NB4 (cell line): Measurements from ENCODE around the gene CDK5R2.

Source experiments
- CTCF ChIP-seq: IDR thresholded peaks from one replicate; pipeline ENCODE4 v1.5.1; 2012; ENCODE audit warnings: low read depth, low read length
- MAX ChIP-seq: IDR thresholded peaks from 2 replicates; pipeline ENCODE4 v1.6.1; 2011; ENCODE audit warnings: low read depth, low read length
- MYC ChIP-seq: IDR thresholded peaks from 2 replicates; pipeline ENCODE4 v1.6.1; 2011; ENCODE audit warnings: low read depth, low read length
- POLR2A ChIP-seq: IDR thresholded peaks from 2 replicates; pipeline ENCODE4 v1.6.1; 2011; ENCODE audit warnings: mild to moderate bottlenecking; ENCODE audit not compliant: insufficient read length; ENCODE audit errors: extremely low read depth

- no peak for TF ChIP-seq CTCF
- TF ChIP-seq POLR2A: no peak
- no peak for TF ChIP-seq MAX
- no peak for TF ChIP-seq MYC
Measured at GRCh38 chr2:218983934-218984238, 24.4 kb downstream of the CDK5R2 start.
